ENCODE data around the gene RASSF7. TPM values are rescaled to one million over a fixed set of nuclear protein-coding genes. Genes with fewer than 3 reads are reported as not detected.

The RASSF7 gene
- total and polyA plus RNA-seq, 11 donors = 1.1 to 15.5 (median 5.7) TPM

- Histone ChIP-seq H3K27me3 (no peaks in the 10 kb centered on the region), H3K4me3 (peak overlapping the region; percentile 64 to 90 (median 76)), H3K27ac (peak overlapping the region; percentile 87 to 100 (median 98)), H3K36me3 (no peaks in the 10 kb centered on the region), H3K9me3 (no peaks in the 10 kb centered on the region), H3K4me1 (peaks cover 0 to 31% (median 16%) of the 10 kb centered on the region in 12 donors)
- ATAC-seq (peak; percentile 89 to 94 (median 92)), DNase-seq (peak; percentile 93 to 97 (median 95))
- 1 to 3% (median 1%) methylated on average over 7 to 123 of the region's 123 CpGs; no CpG with 5 or more reads in 1 of the 4 donors for WGBS, 4 donors
- intact Hi-C loops (cut with DNase I) = loop anchor here in 2 of 10 donors (2.0 to 5.0 kb wide), 2 partner anchors 46 to 129 kb away; partner anchors contain the start of genes DEAF1 (in 1 of the 2), IRF7 (in 1 of the 2) and TMEM80 (in 1 of the 2)
- TF ChIP-seq, protein P1, sequence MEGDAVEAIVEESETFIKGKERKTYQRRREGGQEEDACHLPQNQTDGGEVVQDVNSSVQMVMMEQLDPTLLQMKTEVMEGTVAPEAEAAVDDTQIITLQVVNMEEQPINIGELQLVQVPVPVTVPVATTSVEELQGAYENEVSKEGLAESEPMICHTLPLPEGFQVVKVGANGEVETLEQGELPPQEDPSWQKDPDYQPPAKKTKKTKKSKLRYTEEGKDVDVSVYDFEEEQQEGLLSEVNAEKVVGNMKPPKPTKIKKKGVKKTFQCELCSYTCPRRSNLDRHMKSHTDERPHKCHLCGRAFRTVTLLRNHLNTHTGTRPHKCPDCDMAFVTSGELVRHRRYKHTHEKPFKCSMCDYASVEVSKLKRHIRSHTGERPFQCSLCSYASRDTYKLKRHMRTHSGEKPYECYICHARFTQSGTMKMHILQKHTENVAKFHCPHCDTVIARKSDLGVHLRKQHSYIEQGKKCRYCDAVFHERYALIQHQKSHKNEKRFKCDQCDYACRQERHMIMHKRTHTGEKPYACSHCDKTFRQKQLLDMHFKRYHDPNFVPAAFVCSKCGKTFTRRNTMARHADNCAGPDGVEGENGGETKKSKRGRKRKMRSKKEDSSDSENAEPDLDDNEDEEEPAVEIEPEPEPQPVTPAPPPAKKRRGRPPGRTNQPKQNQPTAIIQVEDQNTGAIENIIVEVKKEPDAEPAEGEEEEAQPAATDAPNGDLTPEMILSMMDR (IDR thresholded peaks at IDR 0.05) = no peak
- peak; percentile 58 to 65 for TF ChIP-seq POLR2A (IDR thresholded peaks at IDR 0.05)
Measured at GRCh38 chr11:568306-569157, 7.8 kb downstream of the RASSF7 start.

DNA sequence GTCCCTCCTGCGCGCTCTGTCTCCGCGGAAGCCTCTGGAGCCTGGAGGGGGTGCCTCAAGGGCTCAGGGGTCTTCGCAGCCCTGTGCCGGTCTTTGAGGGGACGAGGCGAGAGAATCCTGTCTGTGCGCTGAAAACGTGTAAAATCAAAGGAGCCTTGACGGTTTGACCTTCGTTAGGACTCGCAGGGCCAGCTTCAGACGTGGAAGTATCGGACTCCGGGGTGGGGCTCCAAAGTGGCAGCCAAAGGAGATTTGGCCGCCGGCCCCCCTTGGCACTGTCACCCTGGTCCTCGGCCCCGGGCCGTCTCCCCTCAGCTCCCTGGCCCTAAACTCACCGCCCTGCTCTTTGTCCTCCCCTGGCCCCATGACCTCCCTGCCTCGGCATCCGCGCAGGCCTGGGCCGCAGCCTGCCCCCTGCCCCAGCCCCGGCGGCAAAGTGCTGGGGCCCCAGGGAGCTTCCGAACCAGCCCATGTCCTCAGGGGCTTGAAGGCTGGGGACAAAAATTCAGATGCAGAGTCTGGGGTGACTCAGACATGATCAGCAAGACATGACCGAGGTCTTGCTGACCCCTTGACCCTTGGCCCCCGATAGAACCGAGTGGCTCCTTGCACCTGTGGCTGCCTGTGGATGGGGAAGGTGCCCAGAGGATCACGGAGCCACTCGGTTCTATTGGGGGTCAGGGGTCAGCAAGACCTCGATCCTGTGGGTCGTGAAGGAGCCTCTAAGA is 8.6 kb downstream of the RASSF7 start:
- peak in 3 of 5 donors; percentile 55 to 78 (median 74) for DNase-seq
- H3K9me3 ChIP-seq = no peaks in the 10 kb centered on the region
- no peak for TF ChIP-seq POLR2A (IDR thresholded peaks at IDR 0.05)
- TF ChIP-seq, protein P1 (IDR thresholded peaks at IDR 0.05) = no peak

DNA sequence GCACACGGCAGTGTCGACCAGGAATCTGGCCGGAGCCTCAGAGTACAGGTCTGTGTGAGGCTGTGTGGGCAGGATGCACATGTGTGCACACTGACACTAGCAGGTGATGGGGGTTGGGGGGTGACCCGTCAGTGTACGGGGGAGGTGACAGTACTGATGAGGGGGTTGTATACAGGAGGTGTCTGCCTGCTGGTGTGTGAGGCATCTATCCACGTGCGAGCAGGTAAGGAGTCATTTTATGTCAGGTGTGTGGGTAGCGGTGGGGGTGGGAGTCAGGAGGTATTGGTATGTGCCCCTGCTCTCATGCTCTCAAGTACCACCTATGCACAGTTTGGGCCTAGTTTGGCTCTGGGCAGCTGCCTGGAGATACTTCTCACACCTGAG is 11.0 kb downstream of the RASSF7 start:
- no peak for DNase-seq
- ATAC-seq = no peak
- 74 to 84% (median 77%) methylated on average over 8 of the region's 8 CpGs for WGBS, 4 donors

More for the DNA sequence above, 8.6 kb downstream of the RASSF7 start:
- H3K27me3 ChIP-seq = peaks cover 0 to 2% (median 0%) of the 10 kb centered on the region in 9 donors
- peak in 3 of 4 donors; percentile 11 to 19 (median 19) for ATAC-seq
- H3K27ac ChIP-seq = peak overlapping the region; percentile 87 to 100 (median 98)
- intact Hi-C loops (cut with DNase I) = loop anchor here in 2 of 10 donors (2.0 to 5.0 kb wide), 2 partner anchors 45 to 128 kb away; partner anchors contain the start of genes DEAF1 (in 1 of the 2), IRF7 (in 1 of the 2) and TMEM80 (in 1 of the 2)
- H3K4me1 ChIP-seq = peaks cover 0 to 32% (median 16%) of the 10 kb centered on the region in 12 donors
- H3K36me3 ChIP-seq = no peaks in the 10 kb centered on the region
- WGBS, 4 donors = 22 to 47% (median 25%) methylated on average over 18 to 36 of the region's 36 CpGs
- H3K4me3 ChIP-seq = peak overlapping the region; percentile 64 to 90 (median 76)

More for the DNA sequence above, 11.0 kb downstream of the RASSF7 start:
- Histone ChIP-seq H3K27me3 (peaks cover 0 to 6% (median 0%) of the 10 kb centered on the region in 9 donors), H3K36me3 (no peaks in the 10 kb centered on the region), H3K9me3 (no peaks in the 10 kb centered on the region), H3K4me1 (peaks cover 0 to 38% (median 25%) of the 10 kb centered on the region in 12 donors), H3K27ac (no peak overlapping the region), H3K4me3 (no peak overlapping the region)
- intact Hi-C loops (cut with DNase I) = no loop called here
- no peak for TF ChIP-seq POLR2A (IDR thresholded peaks at IDR 0.05)
- TF ChIP-seq, protein P1 (IDR thresholded peaks at IDR 0.05) = no peak
